ENCODE measurements around the gene MUC2. TPM values are rescaled to one million over a fixed set of nuclear protein-coding genes. Genes with fewer than 3 reads are reported as not detected.

MUC2 gene
- total and polyA plus RNA-seq, 9 of the 15 experiments (the other 6 are each of a cell fraction or from before 2014, with no cell fraction given), result under 0.01 to 0.18 TPM; not detected in 7

GRCh38 chr11:1051356-1052132 lies 23.1 kb upstream of the MUC2 start:
- no peak overlapping the region for H3K4me3 ChIP-seq
- intact Hi-C loops (cut with micrococcal nuclease) (loop anchor here (5.0 kb wide), 1 partner anchor 204 kb away; no protein-coding TSS in a partner anchor), in situ Hi-C loops (cut with MboI) (no loop called here)
- H3K27ac ChIP-seq (ENCODE audit: extremely low read depth, low read depth, low read length), result no peak overlapping the region
- no peak overlapping the region for H3K4me2 ChIP-seq (ENCODE audit: insufficient read depth, low read length)
- peaks cover 46 to 99% of the 10 kb centered on the region in 2 experiments for H3K27me3 ChIP-seq (ENCODE audit: control insufficient read depth in 2 of 2, insufficient read depth in 2 of 2, low read length in 2 of 2)
- TF ChIP-seq MAFF (IDR thresholded peaks at IDR 0.05; ENCODE audit: low read length) (no peak), TFAP4 (CRISPR knock-in tag; IDR thresholded peaks at IDR 0.05; ENCODE audit: borderline replicate concordance) (0 out of 2 replicates have a peak, but pooled peaks have one; percentile 6)
- no peaks in the 10 kb centered on the region for H3K9me3 ChIP-seq (replicated peaks; ENCODE audit: control insufficient read depth, insufficient read depth, low read depth, low read length)
- no peaks in the 10 kb centered on the region for H3K36me3 ChIP-seq (ENCODE audit: control insufficient read depth, insufficient read depth, low read length)
- no peaks in the 10 kb centered on the region for H3K79me2 ChIP-seq (ENCODE audit: control insufficient read depth, insufficient read depth, low read length)
- DNase-seq (ENCODE audit: extremely low read depth in 1 of 4, low spot score in 3 of 4) (no peak), ATAC-seq (peak; percentile 12; the same call in 2 of the 3 replicates), FAIRE-seq (no peak)
- CTCF ChIA-PET (ENCODE audit: low intra/inter-chr PET ratio), result interaction anchor here (0.6 to 1.6 kb wide), 5 partner anchors 152 to 202 kb away, joined by 3 to 5 read pairs (median 3); no protein-coding TSS in a partner anchor
- no TSS peak for BruUV-seq (replicated peaks)
- peak overlapping the region in 1 of 2 experiments; percentile 52; a peak in 2 of 4 replicates for H3K9ac ChIP-seq (ENCODE audit: insufficient read depth in 1 of 2, low read depth in 2 of 2, low read length in 2 of 2)
- 12% methylated on average over 15 of the region's 15 CpGs for WGBS (ENCODE audit: insufficient coverage, low coverage, missing lambda C conversion rate)
- POLR2A ChIA-PET, result interaction anchor here (0.7 kb wide), 1 partner anchor 195 kb away, joined by 3 read pairs; no protein-coding TSS in a partner anchor
- peaks cover 0 to 55% of the 10 kb centered on the region in 2 experiments; a peak in 3 of 5 replicates for H3K4me1 ChIP-seq (replicated peaks in 1 of 2; ENCODE audit: control insufficient read depth in 2 of 2, insufficient read depth in 2 of 2, low read length in 2 of 2)
- peaks cover 17% of the 10 kb centered on the region; the same call in 1 of the 2 replicates for H4K20me1 ChIP-seq (replicated peaks; ENCODE audit: control insufficient read depth, insufficient read depth, low read length)
- H2AFZ ChIP-seq (ENCODE audit: low read depth, low read length), result no peak overlapping the region
- H3K9me1 ChIP-seq (ENCODE audit: control insufficient read depth, insufficient read depth, low read length), result no peaks in the 10 kb centered on the region
